ENCODE data around the gene DCST2.
A peak's percentile ranks its signal among the peaks of the same experiment; 100 is the strongest.

The DCST2 gene

DNA sequence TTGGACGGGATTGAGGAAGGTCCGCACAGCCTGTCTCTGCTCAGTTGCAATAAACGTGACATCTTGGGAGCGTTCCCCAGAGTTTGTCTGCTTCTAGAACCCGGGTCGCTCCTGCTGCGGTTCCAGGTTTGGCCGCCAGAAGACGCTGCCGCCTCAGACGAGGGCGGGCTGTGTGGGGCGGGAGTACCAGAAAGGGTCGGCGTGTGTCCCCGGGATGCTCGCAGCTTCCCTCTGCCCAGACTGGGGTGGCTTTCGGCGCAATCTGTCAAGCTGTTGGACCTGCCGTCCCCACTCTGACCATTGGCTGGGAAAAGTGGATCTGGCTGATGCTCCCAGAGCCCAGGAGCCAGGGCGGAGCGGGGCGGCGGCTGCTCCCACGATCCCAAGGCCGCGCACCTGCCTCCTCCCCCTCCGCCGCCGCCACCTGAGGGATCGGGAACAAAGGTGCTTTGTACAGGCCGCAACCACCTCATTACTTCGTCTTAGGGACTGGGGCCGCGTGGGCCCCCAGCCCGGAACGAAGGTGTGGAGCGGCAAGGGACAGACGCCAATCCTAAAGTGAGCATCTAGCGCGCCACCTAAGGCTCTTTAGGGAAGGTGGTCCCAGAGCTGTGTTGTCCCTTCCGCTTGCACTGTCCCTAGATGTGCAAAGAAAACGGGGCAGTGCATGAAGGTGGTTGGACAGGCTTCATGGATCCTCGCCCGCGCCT is 29.3 kb upstream of the DCST2 start:
- DNase-seq (ENCODE audit: low read depth): no peak
- TF ChIP-seq, protein P1, sequence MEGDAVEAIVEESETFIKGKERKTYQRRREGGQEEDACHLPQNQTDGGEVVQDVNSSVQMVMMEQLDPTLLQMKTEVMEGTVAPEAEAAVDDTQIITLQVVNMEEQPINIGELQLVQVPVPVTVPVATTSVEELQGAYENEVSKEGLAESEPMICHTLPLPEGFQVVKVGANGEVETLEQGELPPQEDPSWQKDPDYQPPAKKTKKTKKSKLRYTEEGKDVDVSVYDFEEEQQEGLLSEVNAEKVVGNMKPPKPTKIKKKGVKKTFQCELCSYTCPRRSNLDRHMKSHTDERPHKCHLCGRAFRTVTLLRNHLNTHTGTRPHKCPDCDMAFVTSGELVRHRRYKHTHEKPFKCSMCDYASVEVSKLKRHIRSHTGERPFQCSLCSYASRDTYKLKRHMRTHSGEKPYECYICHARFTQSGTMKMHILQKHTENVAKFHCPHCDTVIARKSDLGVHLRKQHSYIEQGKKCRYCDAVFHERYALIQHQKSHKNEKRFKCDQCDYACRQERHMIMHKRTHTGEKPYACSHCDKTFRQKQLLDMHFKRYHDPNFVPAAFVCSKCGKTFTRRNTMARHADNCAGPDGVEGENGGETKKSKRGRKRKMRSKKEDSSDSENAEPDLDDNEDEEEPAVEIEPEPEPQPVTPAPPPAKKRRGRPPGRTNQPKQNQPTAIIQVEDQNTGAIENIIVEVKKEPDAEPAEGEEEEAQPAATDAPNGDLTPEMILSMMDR (IDR thresholded peaks at IDR 0.05; ENCODE audit: low read depth, low read length, missing control alignments): peak; percentile 97
- peak overlapping the region; percentile 89 for H3K4me3 ChIP-seq (ENCODE audit: low read depth, low read length)

DNA sequence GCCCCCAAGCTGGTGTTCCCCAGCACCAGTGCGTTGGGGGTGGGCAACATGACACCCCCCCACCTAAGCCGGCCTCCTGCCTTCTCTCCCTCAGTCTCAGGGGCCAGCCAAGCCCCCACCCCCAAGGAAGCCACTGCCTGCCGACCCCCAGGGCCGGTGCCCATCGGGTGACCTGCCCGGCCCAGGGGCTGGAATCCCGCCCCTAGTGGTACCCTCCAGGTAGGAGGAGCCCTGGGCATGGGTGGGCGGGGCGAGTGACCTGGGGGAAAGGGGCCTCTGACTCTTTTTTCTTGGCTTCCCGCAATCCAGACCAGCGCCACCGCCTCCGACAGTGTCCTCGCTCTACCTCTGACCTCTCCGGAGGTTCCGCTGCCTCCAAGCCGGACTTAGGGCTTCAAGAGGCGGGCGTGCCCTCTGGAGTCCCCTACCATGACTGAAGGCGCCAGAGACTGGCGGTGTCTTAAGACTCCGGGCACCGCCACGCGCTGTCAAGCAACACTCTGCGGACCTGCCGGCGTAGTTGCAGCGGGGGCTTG is 28.6 kb upstream of the DCST2 start:
- DNase-seq (ENCODE audit: low read depth): no peak
- no peak overlapping the region for H3K4me3 ChIP-seq (ENCODE audit: low read depth, low read length)

DNA sequence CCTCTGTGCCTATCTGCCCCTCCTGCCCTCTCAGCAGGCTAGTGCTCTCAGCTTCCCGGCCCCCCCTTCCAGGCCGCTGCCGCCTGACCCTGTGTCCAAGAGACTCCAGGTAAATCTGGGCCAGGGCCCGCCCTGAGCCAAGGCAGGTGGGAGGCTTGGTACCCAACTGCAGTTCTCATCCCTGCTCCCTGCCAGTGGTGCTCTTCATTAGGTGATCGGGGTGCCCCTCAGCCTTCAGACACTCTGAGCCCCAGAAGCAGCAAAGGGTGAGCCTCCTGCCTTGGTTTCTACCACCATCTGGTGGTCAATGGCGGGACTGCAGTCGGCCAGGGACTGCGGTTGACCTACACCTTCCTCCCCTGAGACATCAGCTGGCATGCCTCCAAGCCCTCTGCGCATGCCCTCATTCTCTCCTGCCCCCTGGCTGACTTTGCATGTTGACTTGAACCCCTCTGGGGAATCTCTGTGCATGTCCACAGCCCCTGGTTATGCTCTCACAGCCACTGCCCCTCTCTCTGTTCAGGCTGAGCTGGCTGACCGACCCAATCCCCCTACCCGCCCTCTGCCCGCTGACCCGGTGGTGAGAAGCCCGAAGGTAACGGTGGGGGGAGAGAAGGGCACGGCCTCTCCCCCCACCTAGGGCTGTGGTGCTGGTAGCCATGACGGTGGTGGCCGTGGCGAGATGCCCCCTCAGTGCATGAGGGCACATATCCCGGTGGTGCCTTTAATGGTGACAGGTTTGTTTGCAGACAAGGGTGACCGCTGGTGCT is 28.0 kb upstream of the DCST2 start:
- H3K4me3 ChIP-seq (ENCODE audit: low read depth, low read length): no peak overlapping the region
- TF ChIP-seq, protein P1 (IDR thresholded peaks at IDR 0.05; ENCODE audit: low read depth, low read length, missing control alignments): peak; percentile 100
- peak; percentile 83 for DNase-seq (ENCODE audit: low read depth)

More for the DNA sequence above, 28.6 kb upstream of the DCST2 start:
- TF ChIP-seq, protein P1 (IDR thresholded peaks at IDR 0.05; ENCODE audit: low read depth, low read length, missing control alignments): peak; percentile 36

DNA sequence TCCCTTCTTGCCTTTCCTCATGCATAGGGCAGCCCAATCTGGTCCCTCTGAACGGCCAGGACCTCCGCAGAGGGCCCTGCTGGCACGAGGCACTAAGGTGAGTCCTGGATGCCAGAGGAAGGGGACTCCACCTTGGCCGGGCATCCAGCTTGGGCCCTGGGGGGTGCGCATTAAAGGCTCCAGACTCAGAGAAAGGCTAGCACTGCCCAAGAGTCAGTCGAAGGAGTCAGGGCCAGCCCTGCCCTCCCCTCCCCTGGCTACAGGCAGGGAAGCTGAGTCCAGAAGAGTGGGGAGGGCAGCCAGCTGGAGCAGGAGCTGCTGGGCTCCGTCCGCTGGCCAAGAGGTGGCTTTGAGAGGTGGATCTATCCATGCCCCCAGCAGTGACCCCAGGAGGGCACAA is 27.2 kb upstream of the DCST2 start:
- no peak for DNase-seq (ENCODE audit: low read depth)
- no peak overlapping the region for H3K4me3 ChIP-seq (ENCODE audit: low read depth, low read length)
- TF ChIP-seq, protein P1 (IDR thresholded peaks at IDR 0.05; ENCODE audit: low read depth, low read length, missing control alignments): no peak

DNA sequence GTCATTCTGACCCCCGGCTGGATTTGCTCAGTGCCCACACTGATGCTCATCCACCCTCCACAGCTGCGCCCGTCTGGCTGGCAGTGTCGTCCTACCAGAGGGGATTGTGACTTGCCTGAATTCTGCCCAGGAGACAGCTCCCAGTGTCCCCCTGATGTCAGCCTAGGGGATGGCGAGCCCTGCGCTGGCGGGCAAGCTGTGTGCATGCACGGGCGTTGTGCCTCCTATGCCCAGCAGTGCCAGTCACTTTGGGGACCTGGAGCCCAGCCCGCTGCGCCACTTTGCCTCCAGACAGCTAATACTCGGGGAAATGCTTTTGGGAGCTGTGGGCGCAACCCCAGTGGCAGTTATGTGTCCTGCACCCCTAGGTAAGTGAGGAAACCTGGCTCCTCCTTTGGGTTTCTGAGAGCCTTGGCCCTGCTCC is 24.2 kb upstream of the DCST2 start:
- no peak overlapping the region for H3K4me3 ChIP-seq (ENCODE audit: low read depth, low read length)
- DNase-seq (ENCODE audit: low read depth): no peak
- TF ChIP-seq, protein P1 (IDR thresholded peaks at IDR 0.05; ENCODE audit: low read depth, low read length, missing control alignments): peak; percentile 35

DNA sequence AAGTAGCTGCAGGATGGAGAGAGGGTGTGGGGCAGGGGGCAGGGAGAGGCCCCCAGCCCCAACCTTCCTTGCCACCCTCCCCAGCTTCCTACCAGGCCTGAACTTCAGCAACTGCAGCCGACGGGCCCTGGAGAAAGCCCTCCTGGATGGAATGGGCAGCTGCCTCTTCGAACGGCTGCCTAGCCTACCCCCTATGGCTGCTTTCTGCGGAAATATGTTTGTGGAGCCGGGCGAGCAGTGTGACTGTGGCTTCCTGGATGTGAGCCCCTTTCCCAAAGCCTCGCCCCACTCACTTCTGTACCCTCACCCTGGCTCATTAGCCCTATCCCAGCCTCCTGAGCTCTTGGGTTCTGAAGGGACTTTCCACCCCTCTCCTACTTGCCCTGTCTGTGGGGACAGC is 23.5 kb upstream of the DCST2 start:
- DNase-seq (ENCODE audit: low read depth): no peak
- TF ChIP-seq, protein P1 (IDR thresholded peaks at IDR 0.05; ENCODE audit: low read depth, low read length, missing control alignments): no peak
- H3K4me3 ChIP-seq (ENCODE audit: low read depth, low read length): no peak overlapping the region
